GM19397 (cell line): ENCODE results near the gene HMGCL.
A peak's percentile ranks its signal among the peaks of the same experiment; 100 is the strongest.
"Not testable (repeated sequence)": the region's sequence is repeated elsewhere in the genome, so short reads cannot be mapped to it uniquely, and the experiment has no call there.

Source experiments
- ATAC-seq: cut with Tn5 transposase; IDR thresholded peaks from one replicate; pipeline ENCODE4 v1.9.1; 2021; ENCODE audit warnings: mild to moderate bottlenecking, moderate library complexity; ENCODE audit not compliant: unreplicated experiment

The HMGCL gene

DNA sequence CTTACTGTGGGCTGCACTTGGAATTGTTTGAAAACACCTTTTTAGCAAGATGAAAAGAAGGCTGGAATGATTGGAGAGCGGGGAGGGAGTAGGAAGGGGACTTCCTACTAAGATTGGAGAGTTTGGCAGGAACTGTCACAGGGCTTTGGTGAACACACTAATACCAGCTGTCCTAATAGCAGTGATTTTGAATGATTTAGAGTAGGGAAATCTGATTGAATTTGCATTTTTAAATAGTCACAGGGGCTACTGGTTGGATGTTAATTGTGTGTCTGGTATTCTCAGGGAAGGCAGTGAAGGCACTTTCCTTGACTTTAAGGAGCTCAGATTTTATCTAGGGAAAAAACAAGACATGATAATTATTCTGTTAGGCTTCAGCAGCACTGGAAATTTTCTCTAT, 2.5 kb upstream of the HMGCL start:
- no peak for ATAC-seq

GRCh38 chr1:23826590-23826989, 1.4 kb upstream of the HMGCL start:
- not testable (repeated sequence) for ATAC-seq

- no peak for ATAC-seq
Observed at GRCh38 chr1:23825762-23826522, 713 bp upstream of the HMGCL start.

GRCh38 chr1:23824711-23825075, 536 bp downstream of the HMGCL start:
- no peak for ATAC-seq

DNA sequence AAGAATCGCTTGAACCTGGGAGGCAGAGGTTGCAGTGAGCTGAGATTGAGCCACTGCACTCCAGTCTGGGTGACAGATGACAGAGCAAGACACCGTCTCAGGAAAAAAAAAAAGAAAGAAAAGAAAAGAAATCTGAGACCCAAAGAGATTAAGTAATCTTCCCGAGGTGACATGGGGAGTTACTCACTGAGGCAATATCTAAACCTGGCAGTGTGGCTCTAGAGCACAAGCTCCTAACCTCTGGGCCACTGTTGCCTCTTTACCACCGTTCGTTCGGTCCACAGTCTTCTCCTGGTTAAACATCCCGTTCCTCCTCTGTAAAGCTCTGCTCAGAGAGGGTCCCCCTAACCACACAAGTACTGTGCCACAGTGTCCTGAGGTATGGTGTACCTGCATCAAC, 1.5 kb downstream of the HMGCL start:
- no peak for ATAC-seq

DNA sequence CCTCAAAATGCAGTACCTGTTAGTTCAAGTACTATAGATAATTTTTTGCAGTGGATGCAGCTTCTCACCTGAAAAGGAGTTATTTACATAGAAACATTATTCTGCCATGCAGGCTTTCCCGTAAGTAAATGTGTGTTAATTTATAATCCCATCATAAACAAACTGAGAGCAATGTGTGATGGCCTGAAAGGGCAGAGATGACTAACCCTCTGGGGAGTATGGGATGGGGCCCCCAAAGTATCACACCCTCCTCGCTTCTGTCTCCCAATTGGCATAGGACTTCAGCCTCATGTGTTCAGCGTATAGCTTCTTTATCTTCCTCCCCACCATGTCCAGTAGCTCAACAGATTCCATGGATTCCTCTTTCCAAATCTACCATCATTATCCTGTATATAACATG, 7.6 kb downstream of the HMGCL start:
- ATAC-seq, result no peak

GRCh38 chr1:23816906-23817305, 8.3 kb downstream of the HMGCL start:
- no peak for ATAC-seq

DNA sequence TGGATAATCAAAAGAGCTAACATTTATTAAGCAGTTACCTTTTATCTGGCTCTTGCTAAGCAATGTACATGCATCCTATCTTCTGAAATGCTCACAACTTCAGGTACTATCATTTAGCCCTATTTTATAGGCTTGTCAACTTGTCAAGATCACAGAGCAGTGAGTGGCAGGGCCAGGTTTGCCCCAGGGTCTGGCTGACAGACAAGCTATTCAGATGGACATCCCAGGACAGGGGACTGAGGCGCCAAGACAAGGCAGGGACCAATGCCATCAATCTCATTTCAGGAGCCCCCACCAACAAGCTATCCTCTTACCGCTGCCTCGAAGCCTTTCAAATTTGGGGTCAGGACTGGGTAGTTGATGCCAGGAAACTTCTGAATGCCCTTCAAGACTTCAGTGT, 8.9 kb downstream of the HMGCL start:
- no peak for ATAC-seq

- no peak for ATAC-seq
Observed at GRCh38 chr1:23814016-23814415, 11.2 kb downstream of the HMGCL start.

GRCh38 chr1:23810818-23811540, 14.2 kb downstream of the HMGCL start:
- ATAC-seq, result no peak

GRCh38 chr1:23809751-23810171, 15.5 kb downstream of the HMGCL start:
- peak; percentile 70 for ATAC-seq

DNA sequence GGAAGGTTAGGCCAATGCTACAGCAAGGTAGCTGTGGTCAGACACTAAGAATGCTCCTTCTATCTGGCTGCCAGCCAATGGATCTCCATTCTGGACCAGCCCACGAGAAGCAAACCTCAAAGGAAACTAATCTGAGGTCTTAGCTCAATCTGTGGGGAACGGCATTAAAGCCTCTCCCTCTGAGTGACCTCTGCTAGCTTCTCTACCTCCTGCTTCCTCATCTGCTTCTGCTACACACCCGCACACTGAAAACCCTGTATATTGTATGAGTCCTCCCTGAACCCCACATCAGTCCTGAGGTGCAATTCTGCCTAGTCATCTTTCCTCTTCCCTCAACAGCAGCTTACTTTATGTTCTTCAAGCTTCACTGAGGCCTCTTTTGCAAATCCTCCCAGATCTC, 17.8 kb downstream of the HMGCL start:
- ATAC-seq, result no peak

- ATAC-seq, result no peak
Observed at GRCh38 chr1:23806280-23806679, 18.9 kb downstream of the HMGCL start.

- ATAC-seq, result no peak
Observed at GRCh38 chr1:23805025-23805424, 20.2 kb downstream of the HMGCL start.

GRCh38 chr1:23804183-23804835, 20.9 kb downstream of the HMGCL start:
- ATAC-seq, result no peak

DNA sequence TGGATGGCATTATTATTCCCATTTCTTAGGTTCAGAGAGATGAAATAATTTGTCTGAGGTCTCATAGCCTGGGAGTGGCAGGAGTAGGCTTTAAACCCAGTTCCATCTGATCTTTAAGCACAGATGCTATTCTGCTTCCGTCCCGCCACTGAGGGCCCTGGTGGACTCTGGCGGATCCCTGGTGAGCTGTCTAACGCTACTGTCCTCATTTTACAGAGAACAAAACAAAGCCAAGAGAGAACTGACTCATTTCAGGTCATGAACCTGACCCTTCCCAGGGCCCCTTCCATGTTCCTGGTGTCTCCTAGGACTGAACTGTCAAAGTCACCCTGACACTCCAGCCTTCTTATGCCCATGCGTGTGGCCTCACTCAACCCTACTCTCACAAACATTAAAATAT, 21.6 kb downstream of the HMGCL start:
- no peak for ATAC-seq

DNA sequence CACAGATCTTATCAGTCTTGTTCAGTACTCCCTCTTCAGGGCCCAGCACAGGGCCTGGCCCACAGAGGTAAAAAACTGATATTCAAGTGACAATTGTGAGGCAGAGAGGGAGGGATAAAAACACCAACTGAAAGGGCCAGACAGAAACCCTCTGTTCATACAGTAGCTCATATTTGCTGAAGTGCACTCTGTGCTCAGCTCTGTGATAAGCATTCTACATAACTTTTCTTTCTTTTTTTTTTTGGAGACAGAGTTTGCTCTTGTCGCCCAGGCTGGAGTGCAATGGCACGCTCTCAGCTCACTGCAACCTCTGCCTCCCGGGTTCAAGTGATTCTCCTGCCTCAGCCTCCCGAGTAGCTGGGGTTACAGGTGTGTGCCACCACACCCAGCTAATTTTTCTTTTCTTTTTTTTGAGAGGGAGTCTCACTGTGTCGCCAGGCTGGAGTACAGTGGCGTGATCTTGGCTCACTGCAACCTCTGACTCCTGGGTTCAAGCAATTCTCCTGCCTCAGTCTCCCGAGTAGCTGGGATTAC, 22.4 kb downstream of the HMGCL start:
- not testable (repeated sequence) for ATAC-seq

- ATAC-seq, result no peak
Observed at GRCh38 chr1:23801876-23802275, 23.4 kb downstream of the HMGCL start.

DNA sequence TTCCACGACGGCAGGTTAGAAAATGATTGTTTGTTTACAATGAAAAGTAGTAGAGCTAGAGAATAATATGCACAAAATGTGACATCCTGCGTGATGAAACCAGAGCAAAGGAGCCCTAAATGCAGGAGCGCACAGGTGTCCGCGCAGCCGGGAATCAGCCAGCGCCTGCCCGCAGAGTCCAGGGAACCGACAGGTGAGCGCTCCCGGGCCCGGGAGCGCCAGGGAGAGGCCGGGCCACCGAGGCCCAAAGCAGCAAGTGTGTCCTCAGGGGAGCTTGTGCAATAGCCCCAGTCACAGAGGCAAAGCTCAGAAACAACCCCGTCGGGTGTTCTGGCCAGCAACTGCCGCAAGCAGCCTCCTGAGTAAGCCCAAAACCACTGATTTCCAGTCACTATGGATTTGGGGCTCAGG, 23.9 kb downstream of the HMGCL start:
- no peak for ATAC-seq

- ATAC-seq, result peak; percentile 79
Observed at GRCh38 chr1:23800400-23801337, 24.6 kb downstream of the HMGCL start, which contains the start of gene GALE. Gene GALE, minus strand, starts transcription at chr1:23800754. Its CDS starts 1,747 bp downstream, at chr1:23799007.
